Prostate gland (tissue), 2 donors: Measurements from ENCODE around the gene NUP153.

Experiments
- POLR2AphosphoS5 ChIP-seq: sonication (generic); formaldehyde crosslinking; IDR thresholded peaks from one replicate; pipeline ENCODE4 v1.6.1; 2017; ENCODE audit warnings: antibody characterized with exemption
- TF ChIP-seq, protein P1 (sequence below), 4 experiments: fragments of 200-600 bp in 2 of 4; fragments of 450-650 bp in 2 of 4; sonication (generic) in 2 of 4; IDR thresholded peaks; 1 replicate in 3 of 4; 2 replicates in 1 of 4; pipeline ENCODE4 v1.5.1; 2016 to 2019; ENCODE audit warnings: antibody characterized with exemption in 4 of 4, mild to moderate bottlenecking in 2 of 4, moderate library complexity in 2 of 4

DNA sequence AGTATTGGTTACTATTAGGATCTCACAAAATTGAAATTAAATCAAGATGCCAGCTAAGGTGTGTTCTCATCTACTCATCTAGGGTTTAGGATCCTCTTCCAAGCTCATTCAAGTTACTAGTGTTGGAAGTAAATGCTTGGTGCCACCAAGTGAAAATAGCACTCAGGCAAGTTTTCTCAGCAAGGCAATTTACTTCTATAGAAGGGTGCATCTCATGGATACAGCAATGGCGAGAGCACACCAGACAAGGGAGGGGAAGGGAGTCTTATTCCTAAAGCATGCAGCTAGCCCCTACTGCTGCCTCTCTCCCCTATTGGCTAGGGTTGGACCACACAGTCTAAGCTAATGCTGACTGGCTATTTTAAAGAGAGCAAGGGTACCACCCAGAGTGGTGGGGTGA, 129.7 kb downstream of the NUP153 start:
- no peak for TF ChIP-seq POLR2AphosphoS5
- TF ChIP-seq, protein P1, sequence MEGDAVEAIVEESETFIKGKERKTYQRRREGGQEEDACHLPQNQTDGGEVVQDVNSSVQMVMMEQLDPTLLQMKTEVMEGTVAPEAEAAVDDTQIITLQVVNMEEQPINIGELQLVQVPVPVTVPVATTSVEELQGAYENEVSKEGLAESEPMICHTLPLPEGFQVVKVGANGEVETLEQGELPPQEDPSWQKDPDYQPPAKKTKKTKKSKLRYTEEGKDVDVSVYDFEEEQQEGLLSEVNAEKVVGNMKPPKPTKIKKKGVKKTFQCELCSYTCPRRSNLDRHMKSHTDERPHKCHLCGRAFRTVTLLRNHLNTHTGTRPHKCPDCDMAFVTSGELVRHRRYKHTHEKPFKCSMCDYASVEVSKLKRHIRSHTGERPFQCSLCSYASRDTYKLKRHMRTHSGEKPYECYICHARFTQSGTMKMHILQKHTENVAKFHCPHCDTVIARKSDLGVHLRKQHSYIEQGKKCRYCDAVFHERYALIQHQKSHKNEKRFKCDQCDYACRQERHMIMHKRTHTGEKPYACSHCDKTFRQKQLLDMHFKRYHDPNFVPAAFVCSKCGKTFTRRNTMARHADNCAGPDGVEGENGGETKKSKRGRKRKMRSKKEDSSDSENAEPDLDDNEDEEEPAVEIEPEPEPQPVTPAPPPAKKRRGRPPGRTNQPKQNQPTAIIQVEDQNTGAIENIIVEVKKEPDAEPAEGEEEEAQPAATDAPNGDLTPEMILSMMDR (IDR thresholded peaks at IDR 0.05) = no peak
